Measurements from ENCODE around the gene ADAM11. TPM values are rescaled to one million over a fixed set of nuclear protein-coding genes. Genes with fewer than 3 reads are reported as not detected.

Gene ADAM11
- total and polyA plus RNA-seq, 2 of the 13 experiments (the other 11 are each of a cell fraction or from before 2014, with no cell fraction given), result 0.38 to 0.91 TPM

GRCh38 chr17:44775136-44775837 is 16.5 kb downstream of the ADAM11 start (continued):
- TF ChIP-seq SMAD1 (CRISPR knock-in tag; IDR thresholded peaks at IDR 0.05; ENCODE audit: borderline replicate concordance, low read depth), result no peak
- no peak for TF ChIP-seq HOXA7 (CRISPR knock-in tag; IDR thresholded peaks at IDR 0.05)
- TF ChIP-seq BRF2 (CRISPR knock-in tag; IDR thresholded peaks at IDR 0.05), result no peak
- peak; percentile 36 for TF ChIP-seq CBX1 (IDR thresholded peaks at IDR 0.05; ENCODE audit: low read depth)
- TF ChIP-seq ZBED4 (CRISPR knock-in tag; IDR thresholded peaks at IDR 0.05; ENCODE audit: borderline replicate concordance), result no peak
- no peak for TF ChIP-seq ISX (CRISPR knock-in tag; conservative IDR thresholded peaks at IDR 0.05)
- 0 out of 2 replicates have a peak, but pooled peaks have one; percentile 65 for TF ChIP-seq EED (CRISPR knock-in tag; IDR thresholded peaks at IDR 0.05)
- TF ChIP-seq ZBTB20 (CRISPR knock-in tag; IDR thresholded peaks at IDR 0.05; ENCODE audit: borderline replicate concordance, low read depth), result no peak
- peak; percentile 67; the same call in 1 of the 2 replicates for TF ChIP-seq CREB1 (IDR thresholded peaks at IDR 0.05)
- TF ChIP-seq CREB1 (CRISPR knock-in tag; IDR thresholded peaks at IDR 0.05), result no peak
- TF ChIP-seq YY1 (IDR thresholded peaks at IDR 0.05; ENCODE audit: insufficient read depth, insufficient replicate concordance, low read depth, low read length), result peak; percentile 79
- TF ChIP-seq IKZF1 (IDR thresholded peaks at IDR 0.05), result no peak
- no peak for TF ChIP-seq FIP1L1 (IDR thresholded peaks at IDR 0.05; ENCODE audit: borderline replicate concordance, insufficient read depth, low read depth, low read length)
- TF ChIP-seq GABPB1 (CRISPR knock-in tag; IDR thresholded peaks at IDR 0.05), result peak; percentile 52; the same call in 1 of the 2 replicates
- TF ChIP-seq ATF1 (CRISPR knock-in tag; IDR thresholded peaks at IDR 0.05), result no peak
- no peak for TF ChIP-seq HNRNPL (IDR thresholded peaks at IDR 0.05; ENCODE audit: low read depth, low read length)
- TF ChIP-seq ZNF639 (CRISPR knock-in tag; conservative IDR thresholded peaks at IDR 0.05), result no peak; the same call in 1 of the 2 replicates
- TF ChIP-seq NR2F1 (CRISPR knock-in tag; IDR thresholded peaks at IDR 0.05), result peak in 1 of 2 experiments; percentile 12; a peak in 1 of 4 replicates
- peak; percentile 72 for TF ChIP-seq NFYC (CRISPR knock-in tag; IDR thresholded peaks at IDR 0.05)
- TF ChIP-seq CHCHD3 (CRISPR knock-in tag; IDR thresholded peaks at IDR 0.05), result no peak
- no peak for TF ChIP-seq NPAS2 (CRISPR knock-in tag; IDR thresholded peaks at IDR 0.05; ENCODE audit: borderline replicate concordance)
- no peak for TF ChIP-seq ZFP62 (CRISPR knock-in tag; IDR thresholded peaks at IDR 0.05)
- TF ChIP-seq ZSCAN21 (CRISPR knock-in tag; IDR thresholded peaks at IDR 0.05; ENCODE audit: borderline replicate concordance), result peak; percentile 83
- peak; percentile 57; the same call in 1 of the 2 replicates for TF ChIP-seq ZNF292 (CRISPR knock-in tag; IDR thresholded peaks at IDR 0.05; ENCODE audit: borderline replicate concordance, low read depth)
- TF ChIP-seq ZNF20 (CRISPR knock-in tag; IDR thresholded peaks at IDR 0.05), result no peak
